GM23338 (cell line): ENCODE results near the gene SWT1. TPM values are rescaled to one million over a fixed set of nuclear protein-coding genes. Genes with fewer than 3 reads are reported as not detected.

Experiments used
- ATAC-seq: fragments of 200-7000 bp; cut with Tn5 transposase; 3 replicates; pipeline ENCODE4 v1.9.1; 2020
- DNase-seq: peaks from one replicate; pipeline ENCODE4 v3.0.0-alpha.2; 2015; ENCODE audit warnings: low spot score
- H2AFZ ChIP-seq: fragments of 200-600 bp; sonication (generic); 2 replicates; pipeline ENCODE4 v1.8.0; 2016; ENCODE audit warnings: antibody characterized with exemption, mild to moderate bottlenecking, moderate library complexity
- H3F3A ChIP-seq: fragments of 200-600 bp; sonication (generic); replicated peaks from 2 replicates; pipeline ENCODE4 v1.8.0; 2017; ENCODE audit warnings: antibody characterized with exemption, mixed run types, low read depth
- H3K27ac ChIP-seq: fragments of 200-600 bp; sonication (generic); 2 replicates; pipeline ENCODE4 v1.6.1; 2016; ENCODE audit warnings: low read depth
- H3K27me3 ChIP-seq: fragments of 200-600 bp; sonication (generic); 2 replicates; pipeline ENCODE4 v1.8.0; 2016; ENCODE audit warnings: mild to moderate bottlenecking, mixed run types, moderate library complexity; ENCODE audit not compliant: insufficient read depth
- H3K36me3 ChIP-seq: fragments of 200-600 bp; sonication (generic); 2 replicates; pipeline ENCODE4 v1.8.0; 2016; ENCODE audit warnings: mild to moderate bottlenecking; ENCODE audit not compliant: insufficient read depth
- H3K4me1 ChIP-seq: fragments of 200-600 bp; sonication (generic); 2 replicates; pipeline ENCODE4 v1.8.0; 2016; ENCODE audit warnings: mild to moderate bottlenecking, moderate library complexity; ENCODE audit not compliant: insufficient read depth
- H3K4me2 ChIP-seq: fragments of 200-600 bp; sonication (generic); 2 replicates; pipeline ENCODE4 v1.7.1; 2017; ENCODE audit warnings: mixed run types
- H3K4me3 ChIP-seq: fragments of 200-600 bp; sonication (generic); 2 replicates; pipeline ENCODE4 v1.6.1; 2016; ENCODE audit warnings: mixed run types
- H3K79me2 ChIP-seq: fragments of 200-600 bp; sonication (generic); replicated peaks from 2 replicates; pipeline ENCODE4 v1.8.0; 2017; ENCODE audit warnings: mild to moderate bottlenecking; ENCODE audit not compliant: insufficient read depth
- H3K9me2 ChIP-seq: fragments of 200-600 bp; sonication (generic); 2 replicates; pipeline ENCODE4 v1.8.0; 2017; ENCODE audit not compliant: insufficient read depth
- H4K20me1 ChIP-seq: fragments of 200-600 bp; sonication (generic); replicated peaks from 2 replicates; pipeline ENCODE4 v1.8.0; 2017; ENCODE audit warnings: mild to moderate bottlenecking; ENCODE audit not compliant: insufficient read depth
- H3K27ac Mint-ChIP-seq: 2 replicates; pipeline ENCODE4 v1.8.0; 2020; ENCODE audit warnings: inconsistent platforms, mild to moderate bottlenecking, moderate library complexity, mixed read lengths
- H3K27me3 Mint-ChIP-seq: 3 replicates; pipeline ENCODE4 v1.8.0; 2022; ENCODE audit warnings: low read depth, mild to moderate bottlenecking, moderate library complexity, mixed read lengths, inconsistent platforms; ENCODE audit not compliant: insufficient read depth, poor library complexity
- H3K36me3 Mint-ChIP-seq: 3 replicates; pipeline ENCODE4 v1.8.0; 2021; ENCODE audit warnings: low read depth, mild to moderate bottlenecking, inconsistent platforms, moderate library complexity, mixed read lengths
- H3K4me1 Mint-ChIP-seq: 3 replicates; pipeline ENCODE4 v1.8.0; 2020; ENCODE audit warnings: mild to moderate bottlenecking, inconsistent platforms, mixed read lengths
- H3K4me3 Mint-ChIP-seq: 3 replicates; pipeline ENCODE4 v1.8.0; 2021; ENCODE audit warnings: moderate library complexity, mild to moderate bottlenecking, inconsistent platforms, mixed read lengths
- H3K9me3 Mint-ChIP-seq: 3 replicates; pipeline ENCODE4 v1.8.0; 2020; ENCODE audit warnings: moderate library complexity, mild to moderate bottlenecking, inconsistent platforms, mixed read lengths
- CREB1 ChIP-seq: fragments of 250-450 bp; sonication (Bioruptor Pico); IDR thresholded peaks from 2 replicates; pipeline ENCODE4 v1.5.0; 2020; ENCODE audit warnings: low read depth, mild to moderate bottlenecking, moderate library complexity
- CTCF ChIP-seq, 2 experiments: fragments of 200-600 bp in 1 of 2; sonication (generic) in 1 of 2; conservative IDR thresholded peaks; 2 replicates each; pipeline versions ENCODE4 v1.5.1 to v1.6.1; 2016 to 2017; ENCODE audit warnings: antibody characterized with exemption in 2 of 2, low read depth in 2 of 2, mild to moderate bottlenecking in 2 of 2, moderate library complexity in 1 of 2
- EZH2 ChIP-seq: fragments of 200-600 bp; sonication (generic); IDR thresholded peaks from one replicate; pipeline ENCODE4 v1.8.0; 2017; ENCODE audit warnings: antibody characterized with exemption, mild to moderate bottlenecking, low read depth; ENCODE audit not compliant: unreplicated experiment
- EZH2phosphoT487 ChIP-seq: fragments of 200-600 bp; sonication (generic); IDR thresholded peaks from one replicate; pipeline ENCODE4 v1.8.1; 2018; ENCODE audit warnings: antibody characterized with exemption; ENCODE audit not compliant: unreplicated experiment
- JUNB ChIP-seq: IDR thresholded peaks from one replicate; pipeline ENCODE4 v1.6.1; 2016; ENCODE audit warnings: antibody characterized with exemption; ENCODE audit not compliant: unreplicated experiment
- POLR2AphosphoS5 ChIP-seq: IDR thresholded peaks from 2 replicates; pipeline ENCODE4 v1.6.1; 2016; ENCODE audit warnings: antibody characterized with exemption, low read depth
- REST ChIP-seq: IDR thresholded peaks from one replicate; pipeline ENCODE4 v1.6.1; 2018; ENCODE audit warnings: antibody characterized with exemption; ENCODE audit not compliant: unreplicated experiment
- STAT1 ChIP-seq: IDR thresholded peaks from one replicate; pipeline ENCODE4 v1.6.1; 2016; ENCODE audit warnings: antibody characterized with exemption; ENCODE audit not compliant: unreplicated experiment
- polyA plus RNA-seq: library from polyadenylated mRNA; unstranded; fragments of >200 nt; fragmentation: Nextera tagmentation; extraction: Ambion mirVana; gene quantifications from 2 replicates; pipeline ENCODE4 v1.2.1, GENCODE V29; 2016
- total RNA-seq: library from RNA; depleted of rRNA; stranded (reverse); fragments of >200 nt; shearing (Covaris generic); gene quantifications from 2 replicates; pipeline ENCODE4 v1.2.3, GENCODE V29; 2014

Gene SWT1
- total and polyA plus RNA-seq, 2 experiments from 2014 or later: 3.6 to 5.7 TPM

GRCh38 chr1:185305419-185305818, 148.5 kb downstream of the SWT1 start (continued):
- TF ChIP-seq CTCF (conservative IDR thresholded peaks at IDR 0.05; ENCODE audit: low read depth in 2 of 2) (no peak), JUNB (no peak)

DNA sequence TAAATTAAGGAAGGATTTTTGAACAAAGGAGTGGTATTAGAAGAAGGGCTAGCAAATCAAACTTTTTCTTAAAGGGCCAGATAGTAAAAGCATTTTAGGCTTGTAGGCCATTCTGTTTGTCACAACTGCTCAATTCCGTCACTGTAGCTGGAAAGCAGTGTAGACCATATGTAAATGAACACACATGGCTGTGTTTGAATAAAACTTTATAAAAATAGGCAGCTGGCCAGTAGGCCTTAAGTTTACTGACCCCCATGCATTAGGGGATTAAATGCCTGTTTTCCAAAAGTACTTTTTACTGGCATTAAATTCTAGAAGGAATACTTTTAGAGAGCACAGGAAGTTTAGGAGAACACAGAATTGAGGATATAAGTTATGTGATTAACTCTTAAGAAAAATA, 151.2 kb downstream of the SWT1 start:
- Mint-ChIP-seq H3K36me3 (peaks cover 78% of the 10 kb centered on the region), H3K9me3 (no peaks in the 10 kb centered on the region), H3K27ac (no peak overlapping the region), H3K4me3 (no peak overlapping the region), H3K27me3 (no peaks in the 10 kb centered on the region), H3K4me1 (peaks cover 22% of the 10 kb centered on the region; the same call in 2 of the 3 replicates)
- Histone ChIP-seq H3F3A (no peaks in the 10 kb centered on the region), H3K4me3 (no peak overlapping the region), H2AFZ (no peak overlapping the region), H3K27ac (no peak overlapping the region), H4K20me1 (peaks cover 33% of the 10 kb centered on the region), H3K4me1 (peaks cover 14% of the 10 kb centered on the region), H3K36me3 (peaks cover 82% of the 10 kb centered on the region), H3K9me2 (no peaks in the 10 kb centered on the region), H3K79me2 (peaks cover 73% of the 10 kb centered on the region), H3K27me3 (no peaks in the 10 kb centered on the region), H3K4me2 (no peak overlapping the region)
- TF ChIP-seq CREB1 (CRISPR knock-in tag): no peak
- ATAC-seq: no peak
- no peak for DNase-seq

GRCh38 chr1:185309566-185309965, 152.6 kb downstream of the SWT1 start:
- H4K20me1 ChIP-seq: peaks cover 26% of the 10 kb centered on the region
- H3K4me2 ChIP-seq: no peak overlapping the region
- peaks cover 35% of the 10 kb centered on the region; the same call in 2 of the 3 replicates for H3K4me1 Mint-ChIP-seq
- no peaks in the 10 kb centered on the region for H3F3A ChIP-seq
- peaks cover 65% of the 10 kb centered on the region for H3K36me3 Mint-ChIP-seq
- H3K27me3 Mint-ChIP-seq: no peaks in the 10 kb centered on the region
- H3K4me3 ChIP-seq: no peak overlapping the region
- no peak overlapping the region for H3K27ac ChIP-seq
- H3K27me3 ChIP-seq: no peaks in the 10 kb centered on the region
- H3K9me3 Mint-ChIP-seq: no peaks in the 10 kb centered on the region
- TF ChIP-seq EZH2phosphoT487 (no peak), JUNB (no peak), EZH2 (no peak), STAT1 (no peak), REST (no peak), CREB1 (CRISPR knock-in tag) (no peak), POLR2AphosphoS5 (no peak)
- ATAC-seq (no peak), DNase-seq (no peak)
- peaks cover 67% of the 10 kb centered on the region for H3K36me3 ChIP-seq
- no peak overlapping the region for H3K4me3 Mint-ChIP-seq
- no peaks in the 10 kb centered on the region for H3K9me2 ChIP-seq
- peaks cover 21% of the 10 kb centered on the region for H3K4me1 ChIP-seq
- peaks cover 84% of the 10 kb centered on the region for H3K79me2 ChIP-seq
- no peak overlapping the region for H3K27ac Mint-ChIP-seq
- no peak overlapping the region for H2AFZ ChIP-seq
